HG03135 (cell line): ENCODE measurements around the gene PIP5K1B.

Experiments used
- ATAC-seq: cut with Tn5 transposase; IDR thresholded peaks from one replicate; pipeline ENCODE4 v1.9.1; 2021; ENCODE audit warnings: mild to moderate bottlenecking, moderate library complexity; ENCODE audit not compliant: unreplicated experiment

Gene PIP5K1B

DNA sequence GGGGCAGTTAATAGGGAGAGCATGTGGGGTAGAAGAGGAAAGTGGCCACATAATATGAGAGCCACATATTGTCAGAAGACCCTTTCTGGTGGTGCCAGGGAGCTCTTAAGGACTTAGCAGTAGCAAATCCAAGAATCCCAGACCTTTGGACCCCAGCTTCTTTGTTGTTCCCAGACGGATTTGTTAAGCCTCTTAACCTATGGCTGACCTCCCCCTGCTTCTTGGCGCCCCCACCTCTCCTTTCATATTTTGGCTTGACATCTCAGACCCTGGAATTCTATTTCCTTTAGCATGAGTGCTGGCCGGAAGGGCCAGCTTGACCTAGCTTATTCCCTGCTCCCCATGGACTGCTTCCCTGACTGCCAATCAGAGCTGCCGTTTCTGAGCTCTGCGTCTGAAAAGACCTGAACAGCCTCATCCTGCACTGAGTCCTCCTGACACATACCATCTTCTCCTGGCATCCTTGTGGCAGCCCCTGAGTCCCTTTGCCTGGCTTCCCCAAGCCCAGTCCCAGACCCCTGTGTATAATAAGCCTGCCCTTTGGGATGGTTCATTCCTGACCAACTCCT lies 192.6 kb downstream of the PIP5K1B start:
- no peak for ATAC-seq

DNA sequence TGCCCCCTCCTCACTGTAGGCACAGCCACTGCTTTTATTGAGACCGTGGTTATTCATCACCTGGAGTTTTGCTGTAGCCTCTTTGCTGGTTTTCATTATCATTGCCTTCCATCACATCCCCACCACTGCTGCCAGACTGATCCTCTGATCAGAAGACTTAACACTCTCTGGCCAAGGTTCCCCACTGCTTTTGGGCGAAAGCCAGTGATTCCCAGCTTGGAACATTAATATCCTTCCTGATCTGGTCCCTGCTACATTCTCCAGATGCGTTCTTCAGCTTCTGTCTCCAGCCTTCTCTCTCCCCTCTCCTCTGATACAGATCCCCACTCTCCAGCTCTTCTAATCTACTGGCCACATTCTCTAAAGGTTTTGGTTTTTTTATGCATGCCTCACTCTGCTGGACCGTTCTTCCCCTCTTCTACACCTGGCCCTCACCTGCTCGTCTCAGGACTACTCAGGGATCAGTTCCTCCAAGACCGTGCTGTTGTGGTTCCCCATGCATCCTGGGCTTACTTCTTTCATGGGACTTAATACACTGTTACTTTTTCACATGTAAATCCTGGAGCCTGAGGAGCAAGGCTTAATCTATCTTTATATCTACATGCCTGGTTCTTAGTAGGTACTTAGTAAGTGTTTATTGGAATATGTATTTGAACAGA lies 193.9 kb downstream of the PIP5K1B start:
- no peak for ATAC-seq

DNA sequence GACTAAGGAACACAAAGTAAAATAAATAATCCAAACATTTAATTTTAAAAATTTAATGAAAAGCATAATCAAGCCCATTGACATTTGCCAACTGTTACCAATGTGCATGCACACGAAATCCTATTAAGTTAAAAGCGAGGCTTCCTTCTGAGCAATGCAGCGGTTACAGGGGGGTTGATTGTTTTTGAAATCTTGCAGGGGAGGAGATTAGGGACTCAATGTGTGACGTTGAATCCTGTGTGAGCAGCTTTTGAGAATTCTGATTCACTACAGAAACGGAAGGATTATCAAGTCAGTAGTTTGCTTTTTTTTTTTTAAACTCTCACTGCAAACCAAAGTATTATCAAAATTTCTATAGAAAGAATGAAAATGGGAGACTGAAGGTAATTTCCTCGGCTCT lies 199.4 kb downstream of the PIP5K1B start:
- ATAC-seq: no peak

DNA sequence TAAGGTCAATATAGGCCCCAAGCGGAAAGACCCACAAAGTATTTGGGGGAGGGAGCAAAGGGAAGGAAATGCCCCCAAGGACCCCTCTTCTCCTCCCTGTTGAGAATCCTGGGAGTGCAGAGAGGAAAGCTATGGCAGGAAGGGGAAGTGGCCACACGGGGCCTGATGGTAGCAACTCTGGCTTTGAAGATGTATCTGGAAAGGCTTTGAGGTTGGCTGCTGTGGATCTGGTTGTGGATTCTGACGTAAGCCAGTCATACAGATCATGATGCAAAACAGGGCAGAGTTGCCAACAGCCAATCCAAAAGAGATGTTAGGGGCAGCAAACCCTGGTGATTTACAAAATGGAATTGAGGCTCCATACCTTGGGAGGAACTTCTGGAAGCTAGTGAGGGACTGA lies 200.1 kb downstream of the PIP5K1B start:
- ATAC-seq: no peak

DNA sequence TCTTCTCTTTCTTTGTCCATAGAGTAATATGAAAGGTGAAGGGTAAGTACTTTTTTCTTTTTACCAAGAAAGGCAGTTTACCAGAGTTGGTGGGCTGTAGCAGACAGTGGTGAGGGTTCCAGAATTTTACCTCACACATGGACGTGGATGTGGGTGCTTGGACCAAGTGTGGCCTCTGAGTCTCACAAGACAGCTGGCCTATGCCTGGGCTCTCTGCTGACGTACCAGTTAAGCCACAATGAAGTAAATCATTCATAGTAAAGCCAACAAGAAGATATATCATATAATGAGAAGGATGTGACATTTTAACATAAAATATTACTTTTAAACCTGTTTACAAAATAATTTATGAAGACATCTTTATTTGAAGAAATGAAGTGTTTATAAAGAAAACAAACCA lies 202.9 kb downstream of the PIP5K1B start:
- no peak for ATAC-seq

DNA sequence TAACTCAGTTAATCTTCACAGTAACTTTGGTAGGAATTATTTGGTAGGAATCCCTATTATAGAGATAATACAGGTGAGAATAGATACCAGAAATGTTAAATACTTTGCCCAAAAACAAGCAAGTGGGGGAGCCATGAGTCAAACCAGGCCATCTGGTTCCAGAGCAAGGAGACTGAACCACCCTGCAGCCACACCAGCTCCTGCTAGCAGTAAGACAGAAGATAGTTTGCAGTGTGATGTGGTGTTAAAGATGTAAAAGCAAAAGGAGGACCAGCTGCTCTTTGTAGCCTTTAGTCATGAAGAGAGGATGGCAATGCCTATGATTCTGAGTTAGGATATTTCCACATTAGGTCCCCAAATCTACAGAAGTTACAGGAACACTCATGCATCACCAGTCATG lies 207.5 kb downstream of the PIP5K1B start:
- ATAC-seq: no peak

DNA sequence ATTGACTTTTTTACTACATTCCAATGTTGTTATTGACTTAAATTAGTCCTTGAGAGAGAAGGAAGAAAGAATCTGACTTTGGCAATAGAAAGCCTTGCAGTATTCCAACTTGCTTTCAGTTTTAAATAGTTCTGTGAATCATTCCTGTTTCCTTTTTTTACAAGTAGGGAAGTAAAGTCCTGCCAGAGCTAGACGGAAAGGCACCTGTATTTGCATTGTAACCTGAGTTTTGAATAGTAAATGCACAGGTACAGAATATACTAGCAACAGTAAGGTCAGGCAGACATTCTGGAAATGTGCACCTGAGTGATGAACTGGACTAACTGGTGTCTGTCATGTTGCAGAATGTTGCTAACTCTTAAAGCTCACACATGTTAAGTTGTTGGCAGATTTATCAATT lies 208.0 kb downstream of the PIP5K1B start:
- ATAC-seq: no peak

DNA sequence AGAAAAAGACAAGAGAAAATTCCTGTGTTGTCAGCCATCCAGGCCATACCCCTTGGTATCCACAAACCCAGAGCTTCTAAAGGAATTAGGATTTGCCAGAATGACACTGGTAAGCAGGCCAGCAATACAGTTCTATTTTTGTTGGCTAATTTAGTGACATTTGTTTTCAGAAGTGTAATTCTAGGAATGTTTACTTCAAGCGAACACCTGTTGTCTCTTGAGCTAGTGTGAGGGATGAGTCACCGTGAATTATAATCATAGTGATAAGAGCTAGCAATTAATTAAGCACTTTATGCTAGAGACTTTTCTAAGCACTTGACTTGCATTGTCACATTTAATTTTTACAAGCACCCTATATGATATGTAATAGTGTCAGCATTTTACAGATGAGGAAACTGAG lies 209.7 kb downstream of the PIP5K1B start:
- ATAC-seq: no peak

DNA sequence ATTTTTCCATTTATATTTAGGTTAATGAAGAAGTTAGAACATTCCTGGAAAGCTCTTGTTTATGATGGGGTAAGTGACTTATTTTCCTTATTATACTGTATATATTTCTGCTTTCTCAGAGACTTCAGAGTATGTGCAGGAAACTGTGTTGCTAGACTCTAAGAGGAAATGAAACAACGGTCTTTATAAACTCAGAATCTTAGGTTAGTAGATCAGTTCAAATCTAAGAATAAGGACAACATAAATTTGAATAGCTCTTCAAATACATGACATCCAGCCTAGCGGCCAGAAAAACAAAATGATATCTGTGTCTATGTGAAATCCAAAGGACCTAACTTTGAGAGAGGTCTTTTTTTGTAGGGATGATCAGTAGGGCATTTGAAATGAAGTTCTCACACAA lies 214.6 kb downstream of the PIP5K1B start:
- ATAC-seq: peak; percentile 61

DNA sequence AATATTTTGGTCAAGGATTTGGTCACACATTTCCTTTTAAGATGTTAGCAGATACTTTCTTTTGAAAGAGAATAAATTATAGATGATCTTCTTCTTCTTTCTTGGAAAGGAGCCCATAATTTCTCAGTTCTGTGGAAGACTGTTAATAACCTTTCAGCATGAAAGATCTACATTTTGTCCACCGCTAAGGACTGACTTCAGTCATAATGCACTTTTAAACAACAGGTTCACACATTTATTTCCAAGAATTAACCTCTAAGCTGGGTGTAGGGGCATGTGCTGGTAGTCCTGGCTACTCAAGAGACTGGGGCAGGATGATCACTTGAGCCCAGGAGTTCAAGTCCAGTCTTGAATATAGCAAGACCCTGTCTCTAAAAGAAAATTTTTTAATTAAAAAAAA lies 215.9 kb downstream of the PIP5K1B start:
- no peak for ATAC-seq

DNA sequence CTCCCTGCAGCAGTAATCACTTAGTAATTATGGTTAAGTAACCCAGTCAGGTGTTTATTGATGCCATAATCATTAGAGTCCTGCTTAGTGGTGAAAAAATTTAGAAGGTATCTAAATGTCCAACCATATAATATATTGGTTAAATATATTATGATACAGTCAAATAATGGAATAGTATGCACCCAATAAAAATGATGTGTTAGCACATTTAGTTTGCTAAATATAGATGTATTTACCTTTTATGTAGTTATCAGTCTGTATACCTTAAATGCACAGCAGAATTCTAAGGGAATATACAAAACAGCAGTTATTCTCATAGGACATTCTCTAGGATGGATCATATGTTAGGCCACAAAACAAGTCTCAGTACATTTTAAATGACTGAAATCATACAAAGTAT lies 218.4 kb downstream of the PIP5K1B start:
- ATAC-seq: no peak

DNA sequence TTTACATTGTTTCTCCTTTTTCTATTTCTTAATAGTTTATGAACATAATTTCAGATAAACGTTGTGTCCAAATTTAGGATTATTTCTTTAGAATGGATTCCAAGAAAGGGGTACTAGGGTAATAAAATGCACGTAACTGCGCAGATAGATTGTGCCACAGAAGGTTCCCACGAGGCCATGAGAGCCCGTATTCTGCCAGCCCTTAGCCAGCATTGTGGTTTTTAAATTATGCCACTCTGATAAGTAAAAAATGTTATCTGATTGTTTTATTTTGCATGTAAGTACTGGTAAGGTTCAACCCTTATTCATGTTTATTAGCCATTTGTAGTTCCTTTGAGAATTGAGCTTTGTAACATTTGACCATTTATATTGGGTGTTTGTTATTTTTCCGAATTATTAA lies 220.1 kb downstream of the PIP5K1B start:
- no peak for ATAC-seq

DNA sequence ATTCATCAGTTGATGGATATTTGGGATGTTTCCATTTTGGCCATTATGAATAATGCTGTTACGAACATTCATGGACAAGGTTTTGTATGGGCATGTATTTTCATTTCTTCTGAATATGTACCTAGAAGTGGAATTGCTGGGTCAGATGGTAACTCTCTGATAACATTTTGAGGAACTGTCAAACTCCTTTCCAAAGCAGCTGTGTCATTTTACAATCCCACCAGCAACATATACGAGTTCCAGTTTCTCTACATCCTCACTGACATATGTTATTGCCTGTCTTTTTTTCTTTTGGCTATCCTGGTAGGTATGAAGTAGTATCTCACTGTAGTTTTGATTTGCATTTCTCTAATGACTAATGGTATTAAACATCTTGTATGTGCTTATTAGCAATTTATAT lies 222.1 kb downstream of the PIP5K1B start:
- ATAC-seq: no peak

DNA sequence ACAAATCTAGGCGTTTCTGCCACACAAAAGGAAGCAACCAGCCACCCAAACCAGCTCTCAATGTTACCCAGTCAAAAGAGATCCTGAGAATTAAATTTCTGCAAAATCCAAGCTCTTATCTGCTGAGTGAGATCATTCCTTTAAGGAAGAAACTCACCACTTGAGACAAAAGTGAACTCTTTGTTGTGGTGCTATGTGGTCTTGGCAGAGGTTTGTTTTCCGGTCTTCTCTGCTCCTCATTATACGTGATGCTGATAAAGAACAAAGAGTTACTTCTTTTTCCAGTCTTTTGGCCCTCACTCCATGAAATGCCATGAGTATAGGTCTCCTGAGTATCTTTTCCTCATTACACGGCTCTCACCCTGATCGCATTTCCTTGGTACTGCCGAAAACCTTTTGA lies 226.8 kb downstream of the PIP5K1B start:
- no peak for ATAC-seq

DNA sequence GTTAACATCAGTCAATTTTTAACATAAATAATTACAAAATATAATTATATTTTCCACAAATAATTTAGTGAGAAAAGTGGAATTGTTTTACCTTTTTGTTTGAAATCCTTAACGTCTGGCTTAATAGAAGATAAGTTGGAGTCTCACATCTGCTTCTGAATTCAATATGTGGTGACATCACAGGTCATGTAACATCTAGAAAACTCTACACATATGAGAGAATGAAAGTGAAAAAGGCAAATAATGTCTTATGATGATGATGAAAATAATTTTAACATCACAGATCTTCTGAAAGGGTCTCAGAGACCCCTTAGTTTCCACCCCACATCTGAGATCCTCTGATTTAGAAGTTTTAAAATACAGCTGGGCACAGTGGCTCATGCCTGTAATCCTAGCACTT lies 227.4 kb downstream of the PIP5K1B start:
- no peak for ATAC-seq

DNA sequence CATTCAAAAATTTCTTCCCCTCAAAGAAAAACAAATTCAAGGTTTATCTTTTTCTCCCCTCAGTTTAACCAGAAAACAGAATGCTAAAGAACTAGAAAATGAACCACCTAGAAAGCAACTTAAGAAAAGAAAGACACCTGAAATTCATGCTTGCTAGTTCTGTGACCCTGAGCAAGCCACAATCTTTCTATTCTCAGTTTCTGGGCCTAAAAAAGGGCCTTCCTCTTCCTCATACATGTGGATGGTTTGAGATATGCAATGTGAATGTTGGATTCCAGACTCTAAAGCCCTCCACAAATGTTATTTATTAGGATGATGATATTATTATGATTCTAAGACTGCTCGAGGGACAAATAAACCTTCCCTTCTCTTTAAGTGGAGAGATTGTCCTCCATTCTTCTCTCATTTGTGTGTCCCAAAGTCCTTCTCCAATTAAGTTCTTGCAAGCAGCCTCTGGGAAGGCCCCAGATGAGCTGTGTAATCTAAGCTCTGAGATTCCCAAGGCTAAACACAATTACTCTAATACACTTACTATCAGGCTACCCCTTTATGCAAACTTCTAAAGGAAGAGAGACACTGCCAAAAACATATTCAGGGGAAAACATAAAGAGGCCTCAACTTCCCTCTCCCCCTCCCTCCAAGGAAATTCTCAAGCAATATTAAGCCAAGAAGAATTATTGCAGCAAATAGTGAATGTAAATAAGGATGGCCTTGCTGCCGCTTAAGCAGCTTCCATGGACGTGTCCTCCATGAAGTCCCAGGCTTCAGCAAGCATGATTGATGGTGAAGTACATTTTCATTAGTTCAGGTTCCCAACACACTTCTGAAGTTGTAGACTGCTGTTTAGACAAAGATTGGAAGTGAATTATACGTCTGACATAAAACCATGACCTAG lies 228.6 kb downstream of the PIP5K1B start:
- ATAC-seq: peak; percentile 92

DNA sequence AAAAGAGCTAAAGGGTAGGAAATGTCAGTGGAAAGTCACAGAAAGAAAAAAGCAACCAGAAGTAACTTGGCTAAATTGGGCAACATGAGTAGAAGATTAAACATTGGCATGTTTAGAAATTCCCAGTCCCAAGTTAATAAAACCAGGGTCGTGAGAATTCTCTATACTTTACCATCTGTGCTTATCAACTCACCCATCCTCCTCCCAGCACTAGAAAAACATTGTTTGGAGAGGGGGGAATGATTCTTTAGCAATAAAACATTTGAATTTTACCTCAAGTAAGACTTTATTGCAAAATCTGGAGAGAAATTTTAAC lies 229.2 kb downstream of the PIP5K1B start:
- ATAC-seq: no peak

DNA sequence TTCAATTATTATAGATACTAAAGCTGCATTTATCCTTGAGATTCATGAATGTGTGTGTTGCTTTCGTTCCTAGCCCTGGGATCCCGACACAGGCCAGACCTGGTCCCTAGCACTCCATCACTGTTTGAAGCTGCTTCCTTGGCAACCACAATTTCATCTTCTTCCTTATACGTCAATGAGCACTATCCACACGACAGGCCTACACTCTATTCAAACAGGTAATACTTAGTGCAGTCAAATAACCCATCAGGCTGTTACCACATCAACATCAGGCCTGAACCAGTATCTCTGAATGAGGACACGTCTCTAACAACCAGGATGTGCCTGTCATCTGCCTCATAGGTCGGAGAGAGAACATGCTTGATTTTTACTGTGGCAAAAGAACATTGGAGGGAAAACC lies 235.5 kb downstream of the PIP5K1B start:
- no peak for ATAC-seq

DNA sequence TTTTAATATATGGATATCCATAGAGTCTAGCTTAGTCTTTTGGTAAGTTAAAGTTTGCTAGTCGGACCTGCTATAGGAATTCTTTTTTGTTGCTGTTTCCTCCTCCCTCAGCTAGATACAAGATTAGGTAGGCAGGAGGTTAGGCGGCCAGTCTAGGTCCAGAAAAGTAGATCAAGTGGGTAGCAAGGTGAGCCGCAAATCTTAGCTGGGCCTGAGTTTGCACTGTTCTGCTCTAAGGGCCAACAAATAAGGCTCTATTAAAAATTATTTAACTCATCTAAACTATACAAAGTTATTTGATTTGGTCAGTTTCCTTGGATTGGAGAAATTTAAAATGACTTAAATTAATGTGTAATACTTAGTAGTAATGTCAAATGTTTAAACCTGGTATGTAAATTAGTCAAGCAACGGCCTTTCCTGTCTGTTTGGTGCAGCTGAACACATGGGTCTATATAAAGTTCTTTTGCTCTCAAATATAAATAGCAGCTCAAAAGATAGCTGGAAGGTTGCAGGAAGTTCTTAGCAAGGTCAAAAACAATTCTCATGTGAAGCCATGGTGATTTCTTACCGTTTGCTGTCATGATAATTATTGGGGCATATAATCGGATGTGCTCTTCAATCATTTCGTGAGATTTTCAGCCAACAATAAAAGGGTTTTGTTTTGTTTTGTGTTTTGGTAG lies 236.9 kb downstream of the PIP5K1B start:
- ATAC-seq: no peak

DNA sequence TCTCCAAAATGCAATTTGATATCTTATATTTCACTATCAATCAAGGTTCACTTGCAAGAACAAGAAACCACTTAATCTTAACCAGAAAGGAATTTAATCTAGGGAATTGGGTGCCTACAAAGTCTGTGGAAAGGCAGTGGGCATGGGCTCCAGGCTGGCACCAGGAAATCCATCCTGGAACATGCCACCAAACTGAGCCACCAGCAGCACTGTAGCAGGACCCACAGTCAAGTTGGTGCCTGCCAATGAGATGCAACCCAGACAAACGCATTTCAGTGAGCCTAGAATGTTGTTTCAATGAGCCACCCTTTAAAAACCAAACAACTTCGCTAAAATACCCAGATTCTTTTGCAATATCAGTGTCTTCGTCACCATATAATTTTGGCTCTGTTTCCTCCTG lies 237.8 kb downstream of the PIP5K1B start:
- ATAC-seq: no peak

DNA sequence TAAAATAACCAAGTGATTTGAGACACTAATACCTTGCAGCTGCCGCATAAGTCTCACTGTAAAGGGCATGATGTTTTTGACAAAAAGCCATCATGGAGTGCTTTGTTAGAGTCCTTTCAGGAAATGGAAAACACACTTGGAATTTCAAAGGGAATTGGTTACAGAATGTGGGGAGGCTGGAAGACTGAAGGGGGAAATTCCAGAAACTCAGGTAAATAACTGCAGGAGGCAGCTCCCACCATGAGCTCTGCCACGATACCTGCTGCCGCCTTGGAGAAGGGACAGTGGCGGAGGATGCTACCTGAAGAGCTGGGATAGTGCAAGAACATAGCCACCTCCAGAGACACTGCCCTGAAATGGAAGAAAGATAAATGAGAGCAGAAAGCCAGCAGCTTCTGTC lies 242.0 kb downstream of the PIP5K1B start:
- no peak for ATAC-seq
